Lower leg skin (tissue), 3 donors: ENCODE measurements around the gene SYNPO2L.

Source experiments
- POLR2A ChIP-seq, 2 donors: fragments of 450-650 bp; IDR thresholded peaks; one replicate each; pipeline ENCODE4 v1.6.1; 2016 to 2017; ENCODE audit warnings: antibody characterized with exemption in 2 of 2, mild to moderate bottlenecking in 1 of 2, moderate library complexity in 1 of 2
- TF ChIP-seq, protein P1 (sequence below), 3 donors: fragments of 450-650 bp; IDR thresholded peaks; one replicate each; pipeline ENCODE4 v1.5.1; 2016; ENCODE audit warnings: antibody characterized with exemption in 3 of 3, mild to moderate bottlenecking in 3 of 3, moderate library complexity in 2 of 3

GRCh38 chr10:73653701-73654100, 2.1 kb downstream of the SYNPO2L start:
- TF ChIP-seq, protein P1, sequence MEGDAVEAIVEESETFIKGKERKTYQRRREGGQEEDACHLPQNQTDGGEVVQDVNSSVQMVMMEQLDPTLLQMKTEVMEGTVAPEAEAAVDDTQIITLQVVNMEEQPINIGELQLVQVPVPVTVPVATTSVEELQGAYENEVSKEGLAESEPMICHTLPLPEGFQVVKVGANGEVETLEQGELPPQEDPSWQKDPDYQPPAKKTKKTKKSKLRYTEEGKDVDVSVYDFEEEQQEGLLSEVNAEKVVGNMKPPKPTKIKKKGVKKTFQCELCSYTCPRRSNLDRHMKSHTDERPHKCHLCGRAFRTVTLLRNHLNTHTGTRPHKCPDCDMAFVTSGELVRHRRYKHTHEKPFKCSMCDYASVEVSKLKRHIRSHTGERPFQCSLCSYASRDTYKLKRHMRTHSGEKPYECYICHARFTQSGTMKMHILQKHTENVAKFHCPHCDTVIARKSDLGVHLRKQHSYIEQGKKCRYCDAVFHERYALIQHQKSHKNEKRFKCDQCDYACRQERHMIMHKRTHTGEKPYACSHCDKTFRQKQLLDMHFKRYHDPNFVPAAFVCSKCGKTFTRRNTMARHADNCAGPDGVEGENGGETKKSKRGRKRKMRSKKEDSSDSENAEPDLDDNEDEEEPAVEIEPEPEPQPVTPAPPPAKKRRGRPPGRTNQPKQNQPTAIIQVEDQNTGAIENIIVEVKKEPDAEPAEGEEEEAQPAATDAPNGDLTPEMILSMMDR (IDR thresholded peaks at IDR 0.05) = no peak
- no peak for TF ChIP-seq POLR2A (IDR thresholded peaks at IDR 0.05)
